Inflammatory macrophage treated with lipopolysaccharide for 1 hour (primary cell): ENCODE results near the gene GALNT7.
A peak's percentile ranks its signal among the peaks of the same experiment; 100 is the strongest.

Source experiments
- DNase-seq, 2 donors: peaks; one replicate each; pipeline ENCODE4 v3.0.0-alpha.2; 2020 to 2022

GALNT7 gene

GRCh38 chr4:173317004-173317403, 148.4 kb downstream of the GALNT7 start:
- DNase-seq, result no peak

- no peak for DNase-seq
These were observed 149.6 kb downstream of the GALNT7 start for GRCh38 chr4:173318240-173318639.

GRCh38 chr4:173318648-173319211, 150.1 kb downstream of the GALNT7 start:
- peak; percentile 33 to 64 for DNase-seq

- DNase-seq, result peak; percentile 56 to 59
These were observed 151.1 kb downstream of the GALNT7 start for GRCh38 chr4:173319696-173320095.

GRCh38 chr4:173325007-173325736, 156.6 kb downstream of the GALNT7 start:
- no peak for DNase-seq

GRCh38 chr4:173328236-173328901, 159.8 kb downstream of the GALNT7 start:
- DNase-seq, result no peak

- DNase-seq, result no peak
These were observed 162.0 kb downstream of the GALNT7 start for GRCh38 chr4:173330590-173330989.

GRCh38 chr4:173332021-173332487, 163.4 kb downstream of the GALNT7 start:
- DNase-seq, result peak in 1 of 2 donors; percentile 11

- DNase-seq, result no peak
These were observed 164.5 kb downstream of the GALNT7 start for GRCh38 chr4:173332963-173333657.

- peak; percentile 57 to 69 for DNase-seq
These were observed 165.1 kb downstream of the GALNT7 start for GRCh38 chr4:173333658-173334084.

- peak; percentile 99 for DNase-seq
These were observed 165.7 kb downstream of the GALNT7 start, which contains the start of gene HMGB2 for GRCh38 chr4:173334085-173334890. Gene HMGB2, minus strand, starts transcription at chr4:173334358. Its CDS starts 709 bp downstream, at chr4:173333649.

GRCh38 chr4:173334891-173335752, 166.5 kb downstream of the GALNT7 start:
- DNase-seq, result peak; percentile 52 to 65

GRCh38 chr4:173337463-173337862, 168.9 kb downstream of the GALNT7 start:
- no peak for DNase-seq

- no peak for DNase-seq
These were observed 175.3 kb downstream of the GALNT7 start for GRCh38 chr4:173343832-173344397.

- DNase-seq, result no peak
These were observed 177.0 kb downstream of the GALNT7 start for GRCh38 chr4:173345648-173346047.

GRCh38 chr4:173346074-173346473, 177.5 kb downstream of the GALNT7 start:
- DNase-seq, result no peak

- no peak for DNase-seq
These were observed 178.9 kb downstream of the GALNT7 start for GRCh38 chr4:173347467-173347866.

GRCh38 chr4:173357939-173358338, 189.3 kb downstream of the GALNT7 start:
- no peak for DNase-seq

- DNase-seq, result no peak
These were observed 192.1 kb downstream of the GALNT7 start for GRCh38 chr4:173360587-173361221.

GRCh38 chr4:173362666-173363065, 194.1 kb downstream of the GALNT7 start:
- no peak for DNase-seq
